Endothelial cell of hepatic sinusoid (primary cell): ENCODE results near the gene INPP4B.
"Not testable (repeated sequence)": the region's sequence is repeated elsewhere in the genome, so short reads cannot be mapped to it uniquely, and the experiment has no call there.

ENCODE experiments used
- in situ Hi-C: cut with HindIII; loops from 2 replicates; pipeline ENCODE4 v1.10.0; 2017; ENCODE audit warnings: low sequenced_read_pairs

Gene INPP4B

GRCh38 chr4:142696334-142697122, 149.6 kb downstream of the INPP4B start:
- in situ Hi-C loops, result no loop called here

DNA sequence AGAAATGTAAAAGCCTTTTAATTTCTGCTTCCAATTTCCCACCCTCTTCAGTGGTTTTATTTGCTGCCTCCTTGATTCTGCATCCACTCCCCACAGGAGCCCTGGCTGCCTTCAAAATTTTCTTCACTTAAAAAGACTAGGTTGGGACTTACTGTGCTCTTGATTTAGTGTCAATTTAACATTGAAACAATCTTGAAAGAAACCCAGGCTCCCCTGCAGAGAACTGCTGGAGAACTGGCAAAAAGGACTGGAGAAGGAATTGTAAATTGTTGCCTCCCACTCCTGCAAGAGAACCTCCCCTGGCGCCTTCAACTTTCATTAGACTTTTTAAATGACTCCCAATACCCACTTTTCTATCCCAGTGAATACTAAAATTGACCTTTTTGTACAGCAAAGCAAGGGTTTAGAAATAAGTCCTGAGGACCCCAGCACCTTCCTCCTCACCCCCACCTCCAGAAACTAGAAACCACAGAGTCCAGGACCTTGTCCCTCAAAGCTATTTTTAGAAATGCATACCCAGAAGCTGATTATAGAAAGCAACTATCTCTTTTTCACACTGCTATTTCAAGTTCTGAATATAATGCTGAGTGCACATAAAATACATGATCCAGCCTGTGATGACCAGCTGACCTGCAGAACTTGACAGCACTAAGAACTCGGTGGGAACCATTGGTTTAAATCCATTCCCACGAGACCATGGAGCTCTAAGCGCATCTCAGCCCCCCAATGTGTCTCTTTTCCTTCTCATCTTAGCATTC, 155.5 kb downstream of the INPP4B start:
- in situ Hi-C loops, result no loop called here

DNA sequence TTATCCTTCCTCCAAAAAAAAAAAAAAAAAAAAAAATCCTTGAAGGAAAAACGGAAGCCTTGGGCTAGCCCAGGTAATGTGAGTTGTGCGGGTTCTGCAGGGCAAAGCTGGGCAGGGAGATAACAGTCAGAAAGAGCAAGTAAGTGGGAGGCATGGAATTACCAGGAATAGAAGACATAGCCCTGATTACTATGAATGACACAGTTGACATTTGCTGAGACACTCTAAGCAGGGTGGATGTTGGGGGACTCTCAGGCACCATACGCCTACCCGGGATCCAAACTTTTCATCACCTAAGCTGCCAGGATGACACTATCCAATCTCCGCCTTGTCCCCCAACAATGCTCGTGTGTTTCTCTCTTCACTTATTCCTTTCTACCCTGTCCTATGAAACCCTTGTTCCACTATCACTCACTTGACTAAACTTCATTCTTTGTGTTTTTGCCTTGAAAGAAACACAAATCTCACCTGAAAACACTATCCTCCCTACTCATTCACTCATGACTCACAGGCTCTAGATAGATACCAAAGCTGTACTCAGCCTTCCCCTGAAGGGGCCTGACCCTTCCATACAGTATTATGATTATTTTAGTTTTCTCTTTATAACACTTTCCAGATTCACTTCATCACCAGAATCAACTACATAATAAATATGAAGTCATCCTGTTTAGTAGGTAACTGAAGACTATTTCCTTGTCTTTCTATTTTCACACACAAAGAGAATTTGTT, 158.4 kb downstream of the INPP4B start:
- in situ Hi-C loops, result no loop called here

GRCh38 chr4:142686081-142686480, 160.0 kb downstream of the INPP4B start:
- in situ Hi-C loops, result no loop called here

GRCh38 chr4:142683997-142684396, 162.1 kb downstream of the INPP4B start:
- in situ Hi-C loops, result no loop called here

- in situ Hi-C loops, result no loop called here
Measured at GRCh38 chr4:142683503-142683902, 162.6 kb downstream of the INPP4B start.

- in situ Hi-C loops, result no loop called here
Measured at GRCh38 chr4:142671516-142671915, 174.6 kb downstream of the INPP4B start.

DNA sequence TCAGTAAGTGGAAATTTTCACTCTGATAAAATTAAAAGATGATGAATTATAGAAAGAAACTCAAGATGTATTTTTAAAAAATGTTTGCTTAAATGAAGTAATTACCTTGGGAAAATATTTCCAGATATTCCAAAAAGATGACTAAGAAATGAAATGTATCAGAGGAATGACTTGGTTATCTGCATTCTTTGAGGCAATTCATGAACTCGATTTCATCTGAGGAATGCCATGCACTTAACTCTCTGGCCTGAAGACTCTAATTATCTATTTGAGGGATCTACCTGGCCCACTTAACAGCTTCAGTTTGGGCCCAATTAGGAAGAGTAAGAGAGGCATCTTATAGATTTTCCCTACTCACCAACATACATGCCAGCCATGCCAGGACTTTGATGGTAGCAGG, 182.3 kb downstream of the INPP4B start:
- in situ Hi-C loops, result no loop called here

GRCh38 chr4:142660728-142661127, 185.4 kb downstream of the INPP4B start:
- in situ Hi-C loops, result no loop called here

DNA sequence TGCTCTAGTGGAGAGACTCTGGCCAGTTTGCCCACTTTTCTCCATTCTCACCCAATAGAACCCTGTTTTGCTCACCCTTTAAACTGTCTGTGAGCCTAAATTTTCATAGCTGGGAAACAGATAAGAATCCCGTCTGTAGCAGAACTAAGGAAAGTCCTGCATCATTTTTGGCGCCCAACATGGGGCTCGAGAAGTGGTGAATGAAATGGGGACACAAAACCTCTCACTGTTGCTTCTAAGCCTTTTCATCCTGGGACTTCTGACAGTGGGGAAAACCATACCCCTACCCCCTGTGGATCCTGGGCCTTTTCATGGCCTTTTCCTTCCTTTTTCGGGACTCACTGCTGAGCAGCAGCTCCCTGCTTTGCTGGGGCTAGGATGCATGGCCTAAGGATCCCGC, 189.9 kb downstream of the INPP4B start:
- in situ Hi-C loops, result loop anchor here (5.0 kb wide), 1 partner anchor 96 kb away; no protein-coding TSS in a partner anchor

- in situ Hi-C loops, result no loop called here
Measured at GRCh38 chr4:142648378-142648777, 197.7 kb downstream of the INPP4B start.

DNA sequence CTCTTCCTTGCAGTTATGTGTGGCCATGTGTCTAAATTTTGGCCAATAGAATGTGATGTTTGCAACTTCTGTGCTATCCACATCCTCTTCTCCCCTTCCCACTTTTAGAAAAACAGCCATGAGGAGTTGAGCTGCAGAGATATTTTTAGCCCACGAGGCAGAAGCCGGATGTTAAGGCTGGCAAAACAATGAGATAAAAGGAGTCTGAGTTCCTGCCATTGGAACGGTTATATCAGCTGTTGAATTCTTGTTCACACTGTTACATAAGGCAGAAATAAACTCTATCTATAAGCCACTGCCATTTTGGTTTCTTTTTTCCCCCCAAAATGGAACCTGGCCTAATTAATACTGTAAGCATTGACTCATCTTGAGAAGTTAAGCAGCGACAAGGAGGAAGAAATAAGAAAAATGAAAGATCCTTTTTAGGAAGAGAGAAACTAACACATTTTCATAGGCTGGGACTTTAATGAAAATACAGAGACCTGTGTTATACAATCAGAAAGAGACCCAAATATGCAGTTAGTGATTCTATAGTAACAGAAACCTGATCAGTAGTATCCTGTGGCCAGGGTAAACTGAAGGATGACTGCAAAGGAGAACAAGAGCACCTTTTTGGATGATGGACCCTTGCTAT, 200.5 kb downstream of the INPP4B start:
- in situ Hi-C loops, result no loop called here

GRCh38 chr4:142644628-142645027, 201.5 kb downstream of the INPP4B start:
- in situ Hi-C loops, result not testable (repeated sequence)

DNA sequence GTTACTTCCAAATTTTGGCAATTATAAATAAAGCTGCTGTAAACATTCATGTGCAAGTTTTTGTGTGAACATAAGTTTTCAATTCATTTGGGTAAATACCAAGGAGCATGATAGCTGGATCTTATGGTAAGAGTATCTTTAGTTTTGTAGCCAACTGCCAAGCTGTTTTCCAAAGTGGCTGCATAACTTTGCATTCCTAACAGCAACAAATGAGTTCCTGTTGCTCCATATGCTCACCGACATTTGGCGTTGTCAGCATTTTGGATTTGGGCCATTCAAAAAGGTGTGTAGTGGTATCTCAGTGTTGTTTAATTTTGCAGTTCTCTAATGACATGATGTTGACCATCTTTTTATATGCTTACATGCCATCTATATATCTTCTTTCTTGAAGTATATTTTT, 208.5 kb downstream of the INPP4B start:
- in situ Hi-C loops, result no loop called here

DNA sequence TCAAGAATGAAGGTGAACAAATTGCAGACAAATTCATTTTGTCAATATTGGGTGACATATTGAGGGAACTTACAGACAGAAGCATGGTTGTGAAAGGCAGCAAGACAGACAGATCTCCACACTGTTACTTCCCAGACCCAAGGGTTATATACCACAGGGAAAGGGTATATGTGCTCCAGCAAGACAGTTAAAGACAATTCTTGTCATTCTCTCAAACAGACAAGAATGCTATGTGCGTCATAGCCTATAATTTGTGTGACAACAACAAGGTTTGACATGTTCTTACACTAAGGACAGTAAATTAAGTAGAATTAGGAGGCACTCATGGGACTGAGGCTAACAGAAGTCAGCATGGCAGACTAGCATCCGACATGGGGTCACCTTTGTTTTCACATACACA, 214.3 kb downstream of the INPP4B start:
- in situ Hi-C loops, result no loop called here

DNA sequence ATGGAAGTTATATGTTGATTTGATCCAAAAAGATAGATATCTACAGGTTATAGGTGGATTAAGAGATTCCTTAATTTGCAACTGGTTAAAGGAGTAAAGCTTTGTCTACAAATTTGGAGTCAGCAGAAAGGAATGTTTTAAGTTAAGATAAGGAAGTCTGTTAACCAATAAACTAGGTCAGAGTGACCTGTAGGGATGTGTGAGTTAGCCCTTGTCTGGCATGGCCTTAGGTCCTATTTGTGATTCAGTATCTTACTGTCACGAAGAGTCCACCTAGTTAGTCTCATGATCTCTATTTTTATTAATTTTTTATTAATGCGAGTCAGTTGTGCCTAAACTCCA, 230.8 kb downstream of the INPP4B start:
- in situ Hi-C loops, result no loop called here

DNA sequence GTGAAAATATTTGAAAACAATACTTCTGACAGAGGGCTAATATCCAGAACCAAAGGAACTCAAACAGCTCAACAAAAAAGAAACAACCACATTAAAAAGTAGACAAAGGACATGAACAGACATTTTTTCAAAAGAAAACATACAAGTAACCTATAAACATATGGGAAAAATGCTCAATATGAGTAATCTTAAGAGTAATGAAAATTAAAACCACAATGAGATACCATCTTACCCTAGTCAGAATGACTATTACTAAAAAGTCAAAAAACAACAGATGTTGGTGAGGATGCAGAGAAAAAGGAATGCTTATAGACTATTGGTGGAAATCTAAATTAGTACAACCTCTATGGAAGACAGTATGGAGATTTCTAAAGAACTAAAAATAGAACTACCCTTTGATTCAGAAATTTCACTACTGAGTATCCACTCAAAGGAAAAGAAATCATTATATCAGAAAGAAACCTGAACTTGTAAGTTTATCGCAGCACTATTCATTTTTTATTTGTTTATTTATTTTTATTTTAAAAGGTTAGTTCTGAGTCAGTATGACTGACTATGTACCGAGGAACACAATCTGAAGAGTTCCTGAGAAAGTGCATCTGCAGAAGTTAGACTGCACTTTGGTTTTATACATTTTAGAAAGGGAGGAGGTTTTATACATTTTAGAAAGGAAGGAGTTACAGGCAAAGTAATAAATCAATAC, 231.3 kb downstream of the INPP4B start:
- in situ Hi-C loops, result no loop called here

DNA sequence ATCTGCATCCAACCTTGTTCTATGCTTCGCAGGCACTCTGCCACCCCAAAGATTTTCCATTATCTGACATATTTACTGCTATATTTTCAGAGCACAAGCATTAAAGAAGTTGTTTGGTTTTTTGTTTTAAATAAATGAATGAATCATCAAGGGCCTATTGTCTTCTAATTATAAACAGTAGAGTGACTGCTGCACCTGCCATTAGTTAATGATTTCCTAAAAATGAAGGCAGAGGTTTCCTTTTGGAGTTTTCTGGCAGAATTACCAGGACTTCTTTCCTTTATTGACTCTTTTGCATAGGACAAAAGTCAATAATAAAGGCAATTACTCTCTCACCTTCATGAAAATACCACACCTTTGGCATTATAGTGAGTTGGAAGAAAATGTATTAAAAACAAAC, 238.1 kb downstream of the INPP4B start:
- in situ Hi-C loops, result no loop called here

GRCh38 chr4:142600952-142601351, 245.1 kb downstream of the INPP4B start:
- in situ Hi-C loops, result no loop called here

- in situ Hi-C loops, result no loop called here
Measured at GRCh38 chr4:142598132-142598531, 248.0 kb downstream of the INPP4B start.

DNA sequence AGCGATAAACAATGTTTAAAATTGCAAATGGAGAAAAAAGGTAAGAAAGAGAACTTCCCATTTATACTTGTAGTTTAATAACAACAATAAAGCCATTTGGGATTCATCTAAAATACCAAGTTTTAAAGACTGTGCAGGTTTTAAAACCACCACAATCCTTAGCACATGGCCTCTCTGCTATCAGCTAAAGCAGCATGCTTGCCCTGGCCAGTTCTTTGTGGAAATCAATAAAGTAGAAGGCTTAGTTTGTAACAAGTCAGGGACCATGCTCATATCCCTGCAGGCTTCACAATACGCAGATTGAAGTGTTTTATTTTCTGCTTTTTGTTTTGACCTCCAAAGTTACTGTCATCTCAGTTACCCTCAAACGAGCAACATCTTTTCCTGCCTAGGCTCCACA, 249.5 kb downstream of the INPP4B start:
- in situ Hi-C loops, result no loop called here
